ENCODE measurements around the gene SLC25A13.

The SLC25A13 gene

GRCh38 chr7:96136600-96137239 lies 185.2 kb downstream of the SLC25A13 start:
- DNase-seq = peak; percentile 30

- DNase-seq = no peak
Measured at GRCh38 chr7:96135241-96135640, 186.7 kb downstream of the SLC25A13 start.

GRCh38 chr7:96131525-96131924 lies 190.4 kb downstream of the SLC25A13 start:
- no peak for DNase-seq

GRCh38 chr7:96127746-96128145 lies 194.2 kb downstream of the SLC25A13 start:
- no peak for DNase-seq

- DNase-seq = no peak
Measured at GRCh38 chr7:96126382-96126781, 195.5 kb downstream of the SLC25A13 start.

GRCh38 chr7:96122746-96123145 lies 199.2 kb downstream of the SLC25A13 start:
- no peak for DNase-seq

GRCh38 chr7:96121752-96122151 lies 200.1 kb downstream of the SLC25A13 start:
- DNase-seq = no peak

GRCh38 chr7:96120445-96121225 lies 201.3 kb downstream of the SLC25A13 start:
- DNase-seq = no peak

GRCh38 chr7:96118449-96119001 lies 203.4 kb downstream of the SLC25A13 start:
- DNase-seq = no peak

- no peak for DNase-seq
Measured at GRCh38 chr7:96116173-96116572, 205.7 kb downstream of the SLC25A13 start.

- DNase-seq = no peak
Measured at GRCh38 chr7:96114190-96114589, 207.7 kb downstream of the SLC25A13 start.

- no peak for DNase-seq
Measured at GRCh38 chr7:96111405-96111804, 210.5 kb downstream of the SLC25A13 start.

GRCh38 chr7:96104984-96105383 lies 216.9 kb downstream of the SLC25A13 start:
- no peak for DNase-seq

- DNase-seq = no peak
Measured at GRCh38 chr7:96102096-96102811, 219.6 kb downstream of the SLC25A13 start.

- DNase-seq = no peak
Measured at GRCh38 chr7:96100737-96101136, 221.2 kb downstream of the SLC25A13 start.

- no peak for DNase-seq
Measured at GRCh38 chr7:96097835-96098234, 224.1 kb downstream of the SLC25A13 start.

GRCh38 chr7:96093435-96093834 lies 228.5 kb downstream of the SLC25A13 start:
- DNase-seq = peak; percentile 23

GRCh38 chr7:96090756-96091155 lies 231.1 kb downstream of the SLC25A13 start:
- peak; percentile 44 for DNase-seq

GRCh38 chr7:96089511-96089910 lies 232.4 kb downstream of the SLC25A13 start:
- DNase-seq = no peak

GRCh38 chr7:96088579-96088978 lies 233.3 kb downstream of the SLC25A13 start:
- no peak for DNase-seq

GRCh38 chr7:96085953-96086352 lies 235.9 kb downstream of the SLC25A13 start:
- DNase-seq = no peak

GRCh38 chr7:96084881-96085553 lies 236.9 kb downstream of the SLC25A13 start:
- DNase-seq = peak; percentile 80

- DNase-seq = peak; percentile 54
Measured at GRCh38 chr7:96080027-96080426, 241.9 kb downstream of the SLC25A13 start.

Measured in NCI-H1436 (cell line).